Ureter (tissue), 1 donor: Measurements from ENCODE around the gene ARMC5. TPM values are rescaled to one million over a fixed set of nuclear protein-coding genes. Genes with fewer than 3 reads are reported as not detected.
"Not testable (repeated sequence)": the region's sequence is repeated elsewhere in the genome, so short reads cannot be mapped to it uniquely, and the experiment has no call there.

Source experiments
- DNase-seq: peaks from one replicate; pipeline ENCODE4 v3.0.0-alpha.2; 2020; ENCODE audit warnings: low spot score
- total RNA-seq: library from RNA; stranded (reverse); gene quantifications from one replicate; pipeline ENCODE4 v1.2.4, GENCODE V29; 2023
- donor health status: DM: yes; HTN: yes; CAD: no.

Gene ARMC5
- total RNA-seq, 1 donor from 2014 or later: 9.7 TPM

- no peak for DNase-seq
Measured at GRCh38 chr16:31476303-31477219, 17.3 kb downstream of the ARMC5 start.

- no peak for DNase-seq
Measured at GRCh38 chr16:31477220-31478216, 18.2 kb downstream of the ARMC5 start.

- DNase-seq: no peak
Measured at GRCh38 chr16:31478956-31479355, 19.7 kb downstream of the ARMC5 start.

GRCh38 chr16:31479751-31480150 is 20.4 kb downstream of the ARMC5 start:
- DNase-seq: no peak

GRCh38 chr16:31480851-31481536 is 21.7 kb downstream of the ARMC5 start:
- no peak for DNase-seq

GRCh38 chr16:31483081-31483480 is 23.8 kb downstream of the ARMC5 start, which contains the start of gene SLC5A2:
Gene SLC5A2, plus strand, starts transcription at chr16:31483123. Its CDS starts 14 bp downstream, at chr16:31483137.
- no peak for DNase-seq

GRCh38 chr16:31484048-31484447 is 24.7 kb downstream of the ARMC5 start:
- not testable (repeated sequence) for DNase-seq

- no peak for DNase-seq
Measured at GRCh38 chr16:31484491-31485171, 25.3 kb downstream of the ARMC5 start.

- DNase-seq: no peak
Measured at GRCh38 chr16:31485571-31485970, 26.3 kb downstream of the ARMC5 start.

GRCh38 chr16:31486045-31486444 is 26.7 kb downstream of the ARMC5 start:
- no peak for DNase-seq

GRCh38 chr16:31487071-31487719 is 27.9 kb downstream of the ARMC5 start:
- DNase-seq: no peak

- no peak for DNase-seq
Measured at GRCh38 chr16:31487720-31488467, 28.6 kb downstream of the ARMC5 start.

- DNase-seq: no peak
Measured at GRCh38 chr16:31488468-31489297, 29.4 kb downstream of the ARMC5 start.

- no peak for DNase-seq
Measured at GRCh38 chr16:31489298-31489564, 29.9 kb downstream of the ARMC5 start.

- DNase-seq: no peak
Measured at GRCh38 chr16:31489616-31490584, 30.6 kb downstream of the ARMC5 start.

GRCh38 chr16:31491778-31492418 is 32.6 kb downstream of the ARMC5 start:
- no peak for DNase-seq

- no peak for DNase-seq
Measured at GRCh38 chr16:31493506-31494125, 34.3 kb downstream of the ARMC5 start.
